Astrocyte (in vitro differentiated cells and primary cell): ENCODE measurements around the gene RCL1. TPM values are rescaled to one million over a fixed set of nuclear protein-coding genes. Genes with fewer than 3 reads are reported as not detected.

Source experiments
- DNase-seq: peaks from one replicate; pipeline ENCODE4 v3.0.0-alpha.2; 2010; ENCODE audit warnings: low read depth
- FAIRE-seq: peaks from 2 replicates; lab custom pipeline; 2011; peaks lifted over from hg19 to GRCh38; lab: Jason Lieb, UNC
- H2AFZ ChIP-seq: 2 replicates; pipeline ENCODE4 v1.6.0; 2012; ENCODE audit warnings: low read depth, low read length, inconsistent platforms
- H3K27ac ChIP-seq: 2 replicates; pipeline ENCODE4 v1.5.1; 2011; ENCODE audit warnings: low read depth, low read length, inconsistent platforms
- H3K27me3 ChIP-seq: 2 replicates; pipeline ENCODE4 v1.6.0; 2011; ENCODE audit warnings: low read length, inconsistent platforms; ENCODE audit not compliant: insufficient read depth
- H3K36me3 ChIP-seq: 2 replicates; pipeline ENCODE4 v1.5.1; 2011; ENCODE audit warnings: low read length, inconsistent platforms; ENCODE audit not compliant: insufficient read depth
- H3K4me1 ChIP-seq: 2 replicates; pipeline ENCODE4 v1.5.1; 2011; ENCODE audit warnings: low read length, inconsistent platforms; ENCODE audit not compliant: insufficient read depth
- H3K4me2 ChIP-seq: 2 replicates; pipeline ENCODE4 v1.6.0; 2012; ENCODE audit warnings: low read length, inconsistent platforms
- H3K4me3 ChIP-seq: 2 replicates; pipeline ENCODE4 v1.5.1; 2011; ENCODE audit warnings: low read depth, mild to moderate bottlenecking, low read length, inconsistent platforms; ENCODE audit not compliant: insufficient read depth
- H3K79me2 ChIP-seq: 2 replicates; pipeline ENCODE4 v1.6.0; 2012; ENCODE audit warnings: mild to moderate bottlenecking, low read length, inconsistent platforms; ENCODE audit not compliant: insufficient read depth
- H3K9ac ChIP-seq: 2 replicates; pipeline ENCODE4 v1.6.0; 2012; ENCODE audit warnings: mild to moderate bottlenecking, low read length, inconsistent platforms
- H3K9me3 ChIP-seq: 2 replicates; pipeline ENCODE4 v1.5.1; 2012; ENCODE audit warnings: low read depth, mild to moderate bottlenecking, low read length, inconsistent platforms; ENCODE audit not compliant: insufficient read depth
- H4K20me1 ChIP-seq: 2 replicates; pipeline ENCODE4 v1.6.0; 2012; ENCODE audit warnings: low read length, inconsistent platforms; ENCODE audit not compliant: insufficient read depth
- H3K27ac Mint-ChIP-seq: one replicate; pipeline ENCODE4 v1.8.0; 2021; ENCODE audit warnings: mild to moderate bottlenecking, mixed read lengths; ENCODE audit not compliant: unreplicated experiment
- H3K27me3 Mint-ChIP-seq: one replicate; pipeline ENCODE4 v1.8.0; 2021; ENCODE audit warnings: low read depth, mixed read lengths; ENCODE audit not compliant: unreplicated experiment
- H3K36me3 Mint-ChIP-seq: one replicate; pipeline ENCODE4 v1.8.0; 2021; ENCODE audit warnings: low read depth, mixed read lengths; ENCODE audit not compliant: unreplicated experiment
- H3K4me1 Mint-ChIP-seq: one replicate; pipeline ENCODE4 v1.8.0; 2021; ENCODE audit warnings: low read depth, mixed read lengths; ENCODE audit not compliant: unreplicated experiment
- H3K4me3 Mint-ChIP-seq: one replicate; pipeline ENCODE4 v1.8.0; 2021; ENCODE audit warnings: mild to moderate bottlenecking, moderate library complexity, mixed read lengths; ENCODE audit not compliant: unreplicated experiment
- H3K9me3 Mint-ChIP-seq: one replicate; pipeline ENCODE4 v1.8.0; 2021; ENCODE audit warnings: mild to moderate bottlenecking, mixed read lengths; ENCODE audit not compliant: unreplicated experiment
- EZH2 ChIP-seq: IDR thresholded peaks from 2 replicates; pipeline ENCODE4 v1.6.1; 2012; ENCODE audit warnings: mild to moderate bottlenecking, low read length, inconsistent platforms; ENCODE audit not compliant: insufficient read depth
- total RNA-seq: library from RNA; stranded (reverse); gene quantifications from 2 replicates; pipeline ENCODE4 v1.2.1, GENCODE V29; 2021
- TF ChIP-seq, protein P1 (sequence below): IDR thresholded peaks from 2 replicates; pipeline ENCODE4 v1.5.1; 2011; ENCODE audit warnings: low read depth, mild to moderate bottlenecking, inconsistent platforms, low read length, moderate library complexity; ENCODE audit not compliant: insufficient read depth

RCL1 gene
- total RNA-seq, 1 donor from 2014 or later, result 22.3 TPM

DNA sequence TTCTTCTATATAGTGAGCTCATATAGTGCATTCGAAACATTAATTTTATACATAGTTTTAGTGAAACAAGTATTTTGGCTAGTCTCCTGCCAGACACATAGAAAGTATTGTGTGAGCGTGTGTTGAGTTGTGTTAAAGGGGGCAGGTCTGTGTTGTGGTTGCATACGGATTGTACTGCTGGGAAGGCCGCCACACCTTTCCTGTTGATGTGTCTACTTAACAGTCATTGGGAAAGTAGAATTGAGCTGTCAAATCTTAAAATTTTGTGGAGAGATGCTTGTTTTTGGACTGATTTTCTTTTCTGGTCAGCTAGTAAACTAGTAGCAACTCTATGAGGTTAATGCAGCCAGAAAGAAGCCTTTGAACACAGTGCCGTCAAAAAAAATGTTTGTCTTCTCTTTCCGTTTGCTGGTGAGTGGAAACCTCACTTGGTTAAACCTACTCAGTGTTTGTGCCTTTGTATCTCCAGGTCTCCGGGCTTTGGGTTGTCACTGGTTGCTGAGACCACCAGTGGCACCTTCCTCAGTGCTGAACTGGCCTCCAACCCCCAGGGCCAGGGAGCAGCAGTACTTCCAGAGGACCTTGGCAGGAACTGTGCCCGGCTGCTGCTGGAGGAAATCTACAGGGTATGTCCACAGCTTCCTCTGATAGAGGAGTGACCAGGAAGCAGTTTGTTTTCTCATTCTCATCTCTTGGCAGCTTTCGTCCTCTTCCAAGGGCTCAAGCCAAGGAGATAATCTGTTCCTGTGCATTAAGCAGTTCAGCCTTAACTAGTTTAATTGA, 51.5 kb downstream of the RCL1 start:
- no peak for TF ChIP-seq EZH2
- TF ChIP-seq, protein P1, sequence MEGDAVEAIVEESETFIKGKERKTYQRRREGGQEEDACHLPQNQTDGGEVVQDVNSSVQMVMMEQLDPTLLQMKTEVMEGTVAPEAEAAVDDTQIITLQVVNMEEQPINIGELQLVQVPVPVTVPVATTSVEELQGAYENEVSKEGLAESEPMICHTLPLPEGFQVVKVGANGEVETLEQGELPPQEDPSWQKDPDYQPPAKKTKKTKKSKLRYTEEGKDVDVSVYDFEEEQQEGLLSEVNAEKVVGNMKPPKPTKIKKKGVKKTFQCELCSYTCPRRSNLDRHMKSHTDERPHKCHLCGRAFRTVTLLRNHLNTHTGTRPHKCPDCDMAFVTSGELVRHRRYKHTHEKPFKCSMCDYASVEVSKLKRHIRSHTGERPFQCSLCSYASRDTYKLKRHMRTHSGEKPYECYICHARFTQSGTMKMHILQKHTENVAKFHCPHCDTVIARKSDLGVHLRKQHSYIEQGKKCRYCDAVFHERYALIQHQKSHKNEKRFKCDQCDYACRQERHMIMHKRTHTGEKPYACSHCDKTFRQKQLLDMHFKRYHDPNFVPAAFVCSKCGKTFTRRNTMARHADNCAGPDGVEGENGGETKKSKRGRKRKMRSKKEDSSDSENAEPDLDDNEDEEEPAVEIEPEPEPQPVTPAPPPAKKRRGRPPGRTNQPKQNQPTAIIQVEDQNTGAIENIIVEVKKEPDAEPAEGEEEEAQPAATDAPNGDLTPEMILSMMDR, result no peak
- Mint-ChIP-seq H3K27me3 (no peaks in the 10 kb centered on the region), H3K4me1 (peaks cover 9% of the 10 kb centered on the region), H3K36me3 (peaks cover 14% of the 10 kb centered on the region), H3K4me3 (no peak overlapping the region), H3K9me3 (no peaks in the 10 kb centered on the region), H3K27ac (no peak overlapping the region)
- H3K4me1 ChIP-seq, result no peaks in the 10 kb centered on the region
- peaks cover 10% of the 10 kb centered on the region for H3K36me3 ChIP-seq
- no peak overlapping the region for H3K4me2 ChIP-seq
- H4K20me1 ChIP-seq, result no peaks in the 10 kb centered on the region
- H3K27me3 ChIP-seq, result no peaks in the 10 kb centered on the region
- no peak overlapping the region for H3K9ac ChIP-seq
- no peak overlapping the region for H2AFZ ChIP-seq
- H3K4me3 ChIP-seq, result no peak overlapping the region
- DNase-seq (no peak), FAIRE-seq (no peak)
- H3K27ac ChIP-seq, result no peak overlapping the region
- no peaks in the 10 kb centered on the region for H3K9me3 ChIP-seq
- H3K79me2 ChIP-seq, result peaks cover 4% of the 10 kb centered on the region

DNA sequence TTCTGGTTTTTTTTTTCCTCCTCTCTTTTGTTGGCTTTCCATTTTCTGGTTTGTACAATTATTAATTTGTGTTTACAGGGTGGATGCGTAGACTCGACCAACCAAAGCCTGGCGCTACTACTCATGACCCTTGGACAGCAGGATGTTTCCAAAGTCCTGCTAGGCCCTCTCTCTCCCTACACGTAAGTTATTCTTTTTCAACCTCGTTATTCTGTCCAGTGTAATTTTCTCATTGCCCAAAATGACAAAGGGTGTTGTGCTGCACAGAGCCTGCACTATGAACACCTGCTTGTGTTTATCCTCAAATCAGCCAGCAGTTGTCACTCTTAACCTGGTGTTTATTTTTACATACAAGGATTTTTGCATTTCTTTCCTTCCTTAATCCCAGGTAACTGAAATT, 56.6 kb downstream of the RCL1 start:
- Histone ChIP-seq H3K4me2 (no peak overlapping the region), H3K9ac (no peak overlapping the region), H3K79me2 (no peaks in the 10 kb centered on the region), H2AFZ (no peak overlapping the region), H3K27ac (no peak overlapping the region), H3K36me3 (peaks cover 14% of the 10 kb centered on the region), H3K27me3 (no peaks in the 10 kb centered on the region), H3K4me1 (no peaks in the 10 kb centered on the region), H4K20me1 (peaks cover 4% of the 10 kb centered on the region), H3K4me3 (no peak overlapping the region), H3K9me3 (no peaks in the 10 kb centered on the region)
- Mint-ChIP-seq H3K9me3 (no peaks in the 10 kb centered on the region), H3K4me3 (no peak overlapping the region), H3K4me1 (no peaks in the 10 kb centered on the region), H3K36me3 (peaks cover 8% of the 10 kb centered on the region), H3K27ac (no peak overlapping the region), H3K27me3 (no peaks in the 10 kb centered on the region)
- DNase-seq, result no peak
- TF ChIP-seq, protein P1, result no peak
- no peak for TF ChIP-seq EZH2
- FAIRE-seq, result no peak

DNA sequence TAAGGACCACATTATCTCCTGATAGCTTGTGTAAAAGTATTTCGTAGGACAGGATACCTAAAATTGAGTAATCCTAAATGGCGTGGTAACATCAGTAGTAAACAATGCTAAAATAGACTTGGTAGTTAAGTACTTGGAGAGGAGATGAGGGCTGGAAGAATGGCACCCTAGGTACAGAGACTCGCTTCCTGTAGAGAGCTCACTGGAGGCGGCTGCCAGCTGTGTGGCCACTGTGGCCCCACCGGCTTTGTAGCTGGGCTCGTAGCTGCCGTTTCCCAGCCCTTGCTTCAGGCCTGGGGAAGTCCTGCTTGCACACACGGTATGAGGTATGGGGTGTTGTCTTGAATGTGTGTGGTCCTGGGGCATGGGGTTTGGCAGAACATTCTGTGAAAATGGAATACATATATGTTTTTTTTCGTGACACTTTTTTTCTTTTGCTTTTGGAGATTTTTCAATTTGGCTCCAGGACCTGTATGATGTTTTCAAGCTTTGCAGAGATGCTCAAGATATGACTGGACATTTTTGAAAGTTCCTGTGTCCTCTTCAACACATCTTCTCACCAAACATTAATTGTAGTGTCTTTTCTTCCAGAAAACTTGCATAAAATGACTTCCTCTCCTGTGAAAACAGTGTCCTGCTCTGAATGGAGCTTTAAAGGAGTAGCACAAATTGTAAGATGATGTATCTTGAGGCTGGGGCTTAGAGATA, 58.0 kb downstream of the RCL1 start:
- peaks cover 8% of the 10 kb centered on the region for H3K4me1 Mint-ChIP-seq
- no peak overlapping the region for H3K27ac ChIP-seq
- no peak overlapping the region for H3K9ac ChIP-seq
- peaks cover 12% of the 10 kb centered on the region for H4K20me1 ChIP-seq
- H3K27me3 Mint-ChIP-seq, result no peaks in the 10 kb centered on the region
- DNase-seq (no peak), FAIRE-seq (no peak)
- H3K79me2 ChIP-seq, result no peaks in the 10 kb centered on the region
- no peaks in the 10 kb centered on the region for H3K9me3 Mint-ChIP-seq
- H3K27me3 ChIP-seq, result no peaks in the 10 kb centered on the region
- no peak overlapping the region for H3K4me2 ChIP-seq
- no peak overlapping the region for H3K4me3 Mint-ChIP-seq
- H3K27ac Mint-ChIP-seq, result no peak overlapping the region
- TF ChIP-seq, protein P1, result no peak
- no peak for TF ChIP-seq EZH2
- peaks cover 11% of the 10 kb centered on the region for H3K36me3 ChIP-seq
- H3K4me1 ChIP-seq, result peaks cover 7% of the 10 kb centered on the region
- H3K9me3 ChIP-seq, result no peaks in the 10 kb centered on the region
- H3K36me3 Mint-ChIP-seq, result peaks cover 2% of the 10 kb centered on the region
- H3K4me3 ChIP-seq, result no peak overlapping the region
- H2AFZ ChIP-seq, result no peak overlapping the region
